ENCODE data around the gene TNFRSF21. TPM values are rescaled to one million over a fixed set of nuclear protein-coding genes. Genes with fewer than 3 reads are reported as not detected.
A peak's percentile ranks its signal among the peaks of the same experiment; 100 is the strongest.

TNFRSF21 gene
- total RNA-seq, 1 donor from 2014 or later: 46.3 TPM

GRCh38 chr6:47254051-47254450 is 55.7 kb downstream of the TNFRSF21 start:
- Mint-ChIP-seq H3K27me3 (no peaks in the 10 kb centered on the region), H3K36me3 (ENCODE audit: insufficient read depth) (peaks cover 24% of the 10 kb centered on the region), H3K27ac (no peak overlapping the region), H3K4me3 (ENCODE audit: low read depth) (no peak overlapping the region), H3K9me3 (ENCODE audit: low read depth) (no peaks in the 10 kb centered on the region), H3K4me1 (ENCODE audit: low read depth) (peaks cover 18% of the 10 kb centered on the region)
- DNase-seq (ENCODE audit: low spot score, unreplicated experiment): no peak
- no peak for TF ChIP-seq CTCF (IDR thresholded peaks at IDR 0.05; ENCODE audit: unreplicated experiment)

GRCh38 chr6:47253136-47253535 is 56.6 kb downstream of the TNFRSF21 start:
- Mint-ChIP-seq H3K27ac (no peak overlapping the region), H3K27me3 (no peaks in the 10 kb centered on the region), H3K9me3 (ENCODE audit: low read depth) (no peaks in the 10 kb centered on the region), H3K4me3 (ENCODE audit: low read depth) (no peak overlapping the region), H3K36me3 (ENCODE audit: insufficient read depth) (peaks cover 24% of the 10 kb centered on the region), H3K4me1 (ENCODE audit: low read depth) (peaks cover 26% of the 10 kb centered on the region)
- no peak for DNase-seq (ENCODE audit: low spot score, unreplicated experiment)
- no peak for TF ChIP-seq CTCF (IDR thresholded peaks at IDR 0.05; ENCODE audit: unreplicated experiment)

- no peaks in the 10 kb centered on the region for H3K27me3 Mint-ChIP-seq
- H3K36me3 Mint-ChIP-seq (ENCODE audit: insufficient read depth): peaks cover 24% of the 10 kb centered on the region
- H3K27ac Mint-ChIP-seq: no peak overlapping the region
- H3K4me3 Mint-ChIP-seq (ENCODE audit: low read depth): no peak overlapping the region
- peaks cover 26% of the 10 kb centered on the region for H3K4me1 Mint-ChIP-seq (ENCODE audit: low read depth)
- TF ChIP-seq CTCF (IDR thresholded peaks at IDR 0.05; ENCODE audit: unreplicated experiment): no peak
- no peak for DNase-seq (ENCODE audit: low spot score, unreplicated experiment)
- no peaks in the 10 kb centered on the region for H3K9me3 Mint-ChIP-seq (ENCODE audit: low read depth)
Measured at GRCh38 chr6:47252633-47253032, 57.1 kb downstream of the TNFRSF21 start.

- Mint-ChIP-seq H3K27me3 (no peaks in the 10 kb centered on the region), H3K36me3 (ENCODE audit: insufficient read depth) (peaks cover 21% of the 10 kb centered on the region), H3K4me3 (ENCODE audit: low read depth) (no peak overlapping the region), H3K9me3 (ENCODE audit: low read depth) (no peaks in the 10 kb centered on the region), H3K4me1 (ENCODE audit: low read depth) (peaks cover 35% of the 10 kb centered on the region), H3K27ac (no peak overlapping the region)
- DNase-seq (ENCODE audit: low spot score, unreplicated experiment): no peak
- TF ChIP-seq CTCF (IDR thresholded peaks at IDR 0.05; ENCODE audit: unreplicated experiment): no peak
Measured at GRCh38 chr6:47251396-47251795, 58.3 kb downstream of the TNFRSF21 start.

GRCh38 chr6:47250302-47250701 is 59.4 kb downstream of the TNFRSF21 start:
- TF ChIP-seq CTCF (IDR thresholded peaks at IDR 0.05; ENCODE audit: unreplicated experiment): no peak
- Mint-ChIP-seq H3K4me1 (ENCODE audit: low read depth) (peaks cover 35% of the 10 kb centered on the region), H3K36me3 (ENCODE audit: insufficient read depth) (peaks cover 21% of the 10 kb centered on the region), H3K27me3 (no peaks in the 10 kb centered on the region), H3K4me3 (ENCODE audit: low read depth) (no peak overlapping the region), H3K9me3 (ENCODE audit: low read depth) (no peaks in the 10 kb centered on the region), H3K27ac (peak overlapping the region; percentile 49)
- DNase-seq (ENCODE audit: low spot score, unreplicated experiment): no peak
